ENCODE measurements around the gene TDRD1.

Gene TDRD1

DNA sequence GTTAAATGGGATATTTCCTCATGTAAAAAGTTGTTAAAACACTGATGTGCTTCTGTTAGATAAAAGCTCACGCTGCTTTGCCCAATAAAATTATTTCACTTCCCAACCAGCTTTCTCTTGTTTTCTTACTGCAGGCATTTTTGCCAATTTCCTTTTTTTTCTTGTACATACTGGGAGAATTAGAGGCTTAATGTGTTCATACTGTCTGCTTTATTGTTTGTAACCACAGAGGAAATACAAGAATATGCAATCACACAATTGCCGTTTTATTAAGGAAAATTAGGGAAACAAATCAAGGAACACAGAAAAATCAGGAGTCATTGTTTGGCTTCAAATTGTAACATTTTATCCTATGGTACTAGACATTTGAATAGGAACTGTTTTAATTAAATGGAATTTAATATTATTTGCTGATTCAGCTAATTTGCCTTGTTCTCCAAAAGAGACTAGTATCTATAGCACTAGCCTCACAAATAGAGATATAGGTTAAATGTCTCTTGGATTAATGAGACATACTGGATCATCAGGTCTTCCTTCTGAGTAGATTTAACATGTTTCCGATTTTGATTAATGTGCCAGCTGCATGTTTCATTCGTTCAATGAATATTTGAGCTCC is 53.5 kb downstream of the TDRD1 start:
- no peak for DNase-seq (ENCODE audit: low read depth in 2 of 2)

DNA sequence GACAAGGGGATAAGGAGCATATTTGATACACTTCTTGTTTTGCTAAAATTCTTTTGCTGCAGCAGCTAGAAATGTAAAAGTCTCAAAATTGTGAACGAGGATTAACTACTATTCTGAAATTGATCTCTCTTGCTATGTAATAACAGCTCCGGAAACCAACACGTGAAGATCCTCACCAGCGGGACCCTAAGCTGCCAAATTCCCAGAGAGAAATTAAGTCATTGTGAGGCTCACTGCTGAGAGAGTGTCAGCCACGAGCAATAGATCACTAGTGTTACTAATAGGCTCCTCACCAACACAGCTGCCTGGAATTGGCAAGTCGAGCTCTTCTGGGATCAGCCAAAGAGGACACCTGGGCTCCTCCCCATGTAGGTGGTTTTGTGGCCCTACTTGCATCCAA is 54.3 kb downstream of the TDRD1 start:
- DNase-seq (ENCODE audit: low read depth in 2 of 2): no peak

DNA sequence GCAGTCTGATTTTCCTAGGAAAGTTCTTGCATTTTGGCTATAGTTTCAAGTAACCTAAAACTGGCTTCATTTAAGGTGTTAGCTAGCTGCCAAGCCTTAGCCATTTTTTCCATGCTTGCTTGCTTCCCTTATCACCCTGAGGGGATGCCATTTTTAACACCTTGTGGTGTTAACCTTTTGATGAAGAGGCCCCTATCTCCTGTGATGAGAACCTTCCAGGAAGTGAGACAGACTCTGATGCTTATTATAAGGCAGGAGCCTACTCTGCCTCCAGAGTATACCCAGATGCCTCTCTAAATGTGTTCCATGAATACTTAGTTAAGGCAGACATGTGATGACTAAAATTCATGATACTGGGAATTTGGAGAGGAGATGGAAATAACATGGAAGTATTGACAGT is 55.0 kb downstream of the TDRD1 start:
- DNase-seq (ENCODE audit: low read depth in 2 of 2): no peak

DNA sequence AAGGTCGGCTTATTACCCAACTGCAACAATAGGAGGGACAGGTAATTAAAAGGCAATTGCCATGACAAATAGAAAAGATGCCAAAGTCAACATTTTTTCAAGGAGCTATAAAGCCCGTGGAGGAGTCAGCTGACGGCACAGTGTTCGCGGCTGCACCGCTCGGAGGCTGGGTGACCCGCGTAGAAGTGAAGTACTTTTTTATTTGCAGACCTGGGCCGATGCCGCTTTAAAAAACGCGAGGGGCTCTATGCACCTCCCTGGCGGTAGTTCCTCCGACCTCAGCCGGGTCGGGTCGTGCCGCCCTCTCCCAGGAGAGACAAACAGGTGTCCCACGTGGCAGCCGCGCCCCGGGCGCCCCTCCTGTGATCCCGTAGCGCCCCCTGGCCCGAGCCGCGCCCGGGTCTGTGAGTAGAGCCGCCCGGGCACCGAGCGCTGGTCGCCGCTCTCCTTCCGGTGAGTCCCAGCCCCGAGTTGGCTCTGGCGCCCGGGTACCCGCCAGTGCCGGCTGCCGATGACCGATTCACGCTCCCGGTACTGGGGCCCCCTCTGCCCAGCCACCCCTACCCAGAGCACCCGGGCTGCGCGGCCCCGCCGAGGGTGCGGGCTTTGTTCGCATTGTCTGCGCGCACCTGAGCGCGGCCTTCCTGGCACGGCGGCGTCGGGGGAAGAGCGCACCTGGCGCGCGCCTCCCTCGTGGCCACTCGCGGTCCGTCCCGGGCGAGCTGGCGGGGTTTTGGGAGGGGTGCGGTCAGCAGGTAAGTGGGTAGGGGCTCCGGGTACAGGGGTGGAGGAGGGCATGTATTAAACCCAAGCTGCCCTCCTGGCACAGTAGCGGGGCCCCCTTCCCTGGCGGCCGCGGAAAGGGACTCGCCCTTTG is 60.2 kb downstream of the TDRD1 start, which contains the start of gene VWA2:
TSS of gene VWA2 (plus strand) at position 138 of the 877 bp plus-strand sequence. CDS start 9,460 bp downstream, outside the sequence.
- no peak for DNase-seq (ENCODE audit: low read depth in 2 of 2)

DNA sequence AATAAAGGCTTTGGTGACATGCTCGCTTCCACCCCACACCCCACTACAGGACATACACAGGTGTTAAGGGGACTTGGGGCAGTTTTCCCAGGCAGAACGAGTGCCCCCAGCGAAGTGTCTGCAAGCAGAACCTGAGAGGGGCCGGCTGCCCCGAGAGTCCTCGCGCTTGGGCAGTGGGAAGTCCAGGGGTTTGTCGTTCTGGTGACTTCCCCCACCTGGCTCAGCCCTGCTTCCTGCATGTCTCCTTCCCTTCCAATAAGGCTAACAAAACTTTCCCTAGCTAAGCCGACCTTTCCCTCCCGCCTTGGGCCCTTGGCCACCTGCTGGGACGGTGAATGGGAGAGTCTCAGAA is 60.8 kb downstream of the TDRD1 start:
- no peak for DNase-seq (ENCODE audit: low read depth in 2 of 2)

DNA sequence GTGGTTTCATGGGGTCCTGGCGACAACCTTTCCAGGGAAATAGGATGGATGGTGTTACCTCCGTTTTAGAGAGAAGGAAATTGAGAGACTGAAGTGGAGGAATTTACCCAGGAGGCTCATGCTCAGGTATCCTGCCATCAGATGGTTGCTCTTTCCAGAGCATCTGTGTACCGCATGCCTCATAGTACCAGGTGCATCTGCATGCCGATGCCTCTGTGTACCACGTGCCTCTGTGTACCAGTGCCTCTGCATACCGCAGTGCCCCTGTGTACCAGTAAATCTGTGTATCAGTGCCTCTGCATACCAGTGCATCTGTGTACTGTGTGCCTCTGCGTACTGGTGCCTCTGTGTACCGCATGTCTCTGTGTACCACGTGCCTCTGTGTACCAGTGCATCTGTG is 63.1 kb downstream of the TDRD1 start:
- no peak for DNase-seq (ENCODE audit: low read depth in 2 of 2)

DNA sequence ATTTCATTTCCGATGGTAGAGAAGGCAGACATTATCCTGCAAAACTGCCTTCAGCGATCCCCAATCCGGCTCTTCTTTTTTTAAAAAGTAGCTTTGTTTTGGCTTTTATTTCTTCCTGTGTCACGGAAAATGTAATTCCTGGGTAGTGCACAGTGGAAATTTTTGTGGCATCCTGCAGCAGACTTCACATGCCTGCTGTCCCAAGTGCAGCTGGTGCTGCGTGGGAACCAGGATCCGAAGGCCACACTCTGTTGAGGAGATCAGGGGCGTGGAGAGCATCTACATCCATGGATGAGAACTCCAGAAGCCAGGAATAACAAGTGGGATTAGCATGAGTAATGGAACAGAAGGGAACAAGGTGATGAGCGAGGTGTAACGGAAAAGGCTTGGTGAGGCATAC is 64.5 kb downstream of the TDRD1 start:
- DNase-seq (ENCODE audit: low read depth in 2 of 2): no peak

DNA sequence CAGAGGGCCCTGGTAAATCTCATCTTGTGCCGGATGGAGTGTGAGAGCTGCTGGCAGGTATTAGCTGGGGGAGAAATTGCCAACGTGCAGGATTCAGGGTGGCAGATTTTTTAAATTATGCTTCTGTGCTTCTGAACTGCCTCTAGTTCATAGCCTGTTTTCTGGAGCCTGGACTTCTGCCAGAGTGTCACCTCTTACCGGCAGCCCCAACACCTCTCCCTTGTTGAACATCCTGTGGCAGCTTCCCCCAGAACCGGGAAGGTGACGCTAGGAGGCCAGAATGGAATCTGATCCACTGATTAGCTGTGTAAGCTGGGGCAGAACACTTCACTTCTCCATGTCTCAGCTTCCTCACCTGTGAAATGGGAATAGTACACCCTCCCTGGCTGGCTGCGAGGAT is 65.0 kb downstream of the TDRD1 start:
- DNase-seq (ENCODE audit: low read depth in 2 of 2): no peak

DNA sequence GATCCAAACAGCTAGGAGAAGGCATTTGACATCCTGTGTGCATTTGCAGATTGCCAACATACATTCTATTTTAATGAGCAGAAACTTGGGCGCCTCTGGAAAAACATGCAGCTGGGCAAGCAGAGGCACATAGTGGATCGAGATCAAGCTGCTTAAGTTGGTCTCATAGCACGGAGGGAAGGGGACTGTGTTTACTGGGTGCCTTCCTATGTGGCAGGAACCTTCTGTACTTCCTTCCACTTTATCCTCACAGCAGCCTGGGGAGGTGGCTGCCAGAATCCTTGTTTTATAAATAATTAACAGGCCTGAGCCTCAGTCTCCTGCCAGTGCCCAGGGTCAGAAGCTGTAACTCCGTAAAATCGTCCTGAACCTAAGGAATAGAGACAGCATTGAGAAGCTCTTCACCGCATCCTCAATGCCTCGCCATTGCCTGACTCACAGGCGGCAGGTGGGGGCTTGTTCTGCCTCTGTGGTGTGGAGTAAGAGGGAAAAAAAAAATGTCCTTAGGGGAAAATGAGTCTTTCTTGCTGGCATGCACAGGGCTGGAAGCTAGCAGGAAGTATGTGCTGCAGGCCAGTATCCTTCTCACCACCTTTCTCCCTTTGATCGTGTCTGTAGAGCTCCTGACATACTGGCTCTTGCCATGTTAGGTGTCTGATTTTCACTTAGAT is 66.1 kb downstream of the TDRD1 start:
- DNase-seq (ENCODE audit: low read depth in 2 of 2): no peak

DNA sequence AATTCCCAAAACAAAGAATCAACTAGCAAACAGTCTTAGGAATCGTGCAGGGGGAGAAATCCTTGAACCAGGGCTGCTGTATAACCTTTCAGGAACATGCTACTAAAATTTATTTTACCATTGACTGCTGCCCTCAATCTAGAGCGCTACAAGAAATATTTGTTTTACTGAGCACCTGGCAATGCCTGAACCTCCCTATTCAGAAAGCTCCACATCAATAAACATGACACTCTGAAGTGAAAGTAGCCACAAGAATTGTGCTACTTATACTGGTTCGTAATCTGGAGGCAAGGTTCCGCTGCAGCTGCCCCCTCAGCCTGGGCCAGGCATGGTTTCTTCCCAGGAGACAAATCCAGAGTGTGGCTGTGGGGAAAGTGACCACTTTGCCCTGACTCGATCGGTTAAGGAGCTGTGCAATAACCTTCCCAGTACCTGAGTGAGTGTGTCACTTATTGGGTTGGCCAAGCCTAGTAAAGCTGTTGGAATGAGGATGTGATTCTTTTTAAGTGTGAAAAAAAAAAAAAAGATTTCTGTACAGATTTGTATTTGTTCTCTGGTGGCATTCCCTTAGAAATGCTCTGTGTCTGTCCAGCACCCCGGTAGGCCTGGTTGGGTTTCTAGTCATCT is 67.6 kb downstream of the TDRD1 start:
- no peak for DNase-seq (ENCODE audit: low read depth in 2 of 2)

DNA sequence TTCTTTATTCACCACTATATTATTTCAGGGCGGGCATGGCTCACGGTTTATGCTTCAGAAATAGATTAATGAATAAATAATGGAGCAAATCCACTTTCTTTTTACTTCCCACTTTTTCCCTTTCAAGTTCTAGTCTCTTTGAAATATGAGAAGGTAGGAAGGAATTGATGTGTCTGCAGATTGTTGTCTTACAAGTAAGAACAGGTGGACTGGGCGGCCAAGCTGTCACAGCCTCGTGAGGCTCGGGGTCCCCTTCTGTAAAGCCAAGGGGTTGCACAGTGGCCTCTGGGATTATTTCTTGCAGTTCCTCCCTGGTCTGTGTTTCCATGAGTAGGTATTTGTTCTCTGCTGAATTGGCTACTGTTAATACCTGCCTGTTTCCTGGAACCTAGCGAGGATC is 71.1 kb downstream of the TDRD1 start:
- no peak for DNase-seq (ENCODE audit: low read depth in 2 of 2)

DNA sequence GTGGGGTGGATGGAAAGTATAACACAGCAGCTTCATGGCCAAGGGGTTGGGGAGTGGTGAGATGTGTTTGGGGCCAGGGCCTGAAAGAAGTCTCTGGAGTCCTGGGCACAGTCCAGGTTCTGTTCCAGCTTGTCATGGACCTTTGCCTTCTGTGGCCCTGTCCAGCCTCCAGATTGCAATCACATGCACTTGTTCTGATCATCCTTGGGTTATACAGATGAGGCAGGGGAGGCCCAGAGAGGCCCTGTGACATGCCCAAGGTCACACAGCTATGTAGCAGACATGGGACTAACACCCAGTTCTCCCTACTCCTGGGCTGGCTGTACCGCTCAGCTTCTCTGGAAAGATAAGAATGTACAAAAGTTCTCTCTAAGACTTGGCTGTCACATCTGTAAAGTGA is 71.6 kb downstream of the TDRD1 start:
- DNase-seq (ENCODE audit: low read depth in 2 of 2): no peak

DNA sequence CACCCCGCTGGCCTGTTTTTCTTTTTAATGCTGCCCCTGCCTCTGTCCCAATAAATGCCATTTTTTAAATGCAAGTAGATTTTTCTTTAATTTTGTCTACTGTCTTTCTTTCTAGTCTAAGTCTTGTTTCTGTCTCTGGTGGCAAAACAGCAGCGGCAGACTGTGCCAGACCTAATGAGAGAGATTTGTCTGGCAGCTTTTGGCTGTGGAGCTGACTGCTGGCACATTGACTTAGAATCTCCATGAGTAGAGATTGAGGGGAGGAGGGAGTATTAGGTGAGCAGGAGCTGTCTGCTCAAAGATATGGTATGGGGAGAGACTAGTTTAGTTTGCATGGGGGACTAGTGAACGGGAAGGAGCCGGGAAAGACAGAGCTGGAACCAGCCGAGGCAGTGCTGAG is 72.9 kb downstream of the TDRD1 start:
- DNase-seq (ENCODE audit: low read depth in 2 of 2): no peak

DNA sequence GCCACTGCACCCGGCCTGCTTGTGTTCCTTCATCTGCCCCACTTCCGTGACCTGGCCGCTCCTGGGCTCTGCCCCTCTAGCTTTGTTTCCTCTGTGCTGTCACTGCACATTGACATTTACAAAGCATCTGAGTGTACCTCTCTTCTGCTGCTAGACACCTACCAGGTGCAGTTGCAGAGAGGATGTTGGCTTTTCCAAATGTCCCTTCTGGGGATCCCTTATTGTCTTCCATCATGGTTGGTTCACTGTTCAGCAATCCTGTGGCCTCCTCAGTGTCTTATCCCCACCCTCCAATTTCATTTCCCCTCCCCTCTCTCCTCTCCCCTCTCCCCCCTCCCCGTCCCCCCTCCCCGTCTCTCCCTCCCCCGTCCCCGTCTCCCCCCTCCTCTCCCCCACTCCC is 73.7 kb downstream of the TDRD1 start:
- no peak for DNase-seq (ENCODE audit: low read depth in 2 of 2)

DNA sequence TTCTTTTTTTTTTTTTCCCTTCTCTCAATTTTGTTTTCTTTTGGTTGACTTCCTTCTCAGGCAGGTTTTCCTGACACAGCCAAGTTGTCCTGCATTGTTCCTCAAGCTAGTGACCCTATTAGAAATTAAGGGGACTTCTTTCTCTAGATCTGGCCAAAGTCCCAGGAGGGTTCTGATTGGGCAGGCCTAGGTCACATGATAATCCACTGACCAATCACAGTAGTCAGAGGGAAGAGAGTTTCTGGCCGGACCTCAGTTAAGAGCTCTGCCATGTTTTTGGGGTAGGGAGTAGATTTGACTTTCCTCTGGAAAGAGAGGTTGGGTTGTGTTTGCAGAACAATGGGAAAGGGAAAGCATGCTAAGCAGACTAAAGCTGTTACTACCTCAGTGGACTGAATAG is 76.1 kb downstream of the TDRD1 start:
- no peak for DNase-seq (ENCODE audit: low read depth in 2 of 2)

DNA sequence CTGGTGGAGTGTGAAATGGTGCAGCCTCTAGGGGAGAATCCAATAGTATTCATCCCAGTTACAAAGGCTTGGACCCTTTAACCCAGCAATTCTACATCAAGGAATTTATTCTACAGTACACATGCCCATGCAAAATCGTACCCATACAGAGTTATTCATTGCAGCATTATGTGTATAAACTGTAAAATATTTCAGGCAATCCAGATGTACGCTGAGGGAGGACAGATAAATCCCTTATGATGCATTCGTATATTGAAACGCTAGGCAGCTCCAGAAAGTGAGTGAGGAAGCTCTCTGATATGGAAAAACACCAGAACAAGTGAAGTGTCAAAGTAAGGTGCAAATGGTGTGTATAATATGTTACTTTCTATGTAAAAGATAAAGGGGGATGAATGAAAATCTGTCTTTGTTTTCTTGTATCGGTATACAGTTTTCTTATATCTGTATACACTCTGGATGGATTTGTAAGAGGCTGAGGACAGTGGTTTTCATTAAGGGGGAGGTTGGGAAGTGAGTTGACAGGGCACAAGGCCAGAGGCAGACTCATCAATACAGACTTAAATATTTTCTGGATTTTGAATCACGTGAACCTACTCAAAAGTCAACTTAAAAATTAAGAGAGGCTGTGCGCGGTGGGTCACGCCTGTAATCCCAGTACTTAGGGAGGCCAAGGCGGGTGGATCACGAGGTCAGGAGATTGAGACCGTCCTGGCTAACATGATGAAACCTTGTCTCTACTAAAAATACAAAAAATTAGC is 77.0 kb downstream of the TDRD1 start:
- DNase-seq (ENCODE audit: low read depth in 2 of 2): no peak

DNA sequence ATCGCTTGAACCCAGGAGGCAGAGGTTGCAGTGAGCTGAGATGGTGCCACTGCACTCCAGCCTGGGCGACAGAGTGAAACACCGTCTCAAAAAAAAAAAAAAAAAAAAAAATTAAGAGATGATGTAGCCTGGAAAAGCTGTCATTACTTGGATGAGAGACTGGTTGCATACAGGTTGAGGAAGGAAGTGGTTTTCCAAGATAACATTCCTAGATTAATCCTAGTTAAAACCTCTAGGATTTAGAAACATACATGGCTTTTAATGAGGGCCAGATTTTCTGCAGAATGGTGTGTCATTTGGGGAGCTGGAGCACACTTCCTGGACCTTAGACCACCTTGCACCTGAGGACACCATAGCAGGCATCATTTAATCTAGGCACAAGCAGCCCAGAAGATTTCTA is 77.7 kb downstream of the TDRD1 start:
- no peak for DNase-seq (ENCODE audit: low read depth in 2 of 2)

DNA sequence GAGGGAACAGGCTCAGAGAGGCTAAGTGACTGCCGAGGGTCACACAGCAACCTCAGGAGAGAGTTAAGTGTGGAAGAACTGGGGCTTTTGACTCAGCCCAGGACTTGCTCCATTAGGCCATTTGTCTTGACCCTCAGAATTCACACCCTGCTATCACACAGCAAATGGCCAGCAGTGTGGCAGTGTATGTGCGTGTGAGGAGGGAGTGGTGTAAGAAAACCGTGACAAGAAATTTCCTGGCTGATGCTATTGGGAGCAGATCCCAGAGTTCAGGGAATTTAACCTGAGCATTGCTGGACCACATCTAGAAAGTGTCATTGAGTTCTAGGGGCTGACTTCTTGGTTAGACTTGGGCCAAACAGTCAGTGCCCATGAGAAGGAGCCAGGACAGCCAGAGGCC is 78.3 kb downstream of the TDRD1 start:
- no peak for DNase-seq (ENCODE audit: low read depth in 2 of 2)

DNA sequence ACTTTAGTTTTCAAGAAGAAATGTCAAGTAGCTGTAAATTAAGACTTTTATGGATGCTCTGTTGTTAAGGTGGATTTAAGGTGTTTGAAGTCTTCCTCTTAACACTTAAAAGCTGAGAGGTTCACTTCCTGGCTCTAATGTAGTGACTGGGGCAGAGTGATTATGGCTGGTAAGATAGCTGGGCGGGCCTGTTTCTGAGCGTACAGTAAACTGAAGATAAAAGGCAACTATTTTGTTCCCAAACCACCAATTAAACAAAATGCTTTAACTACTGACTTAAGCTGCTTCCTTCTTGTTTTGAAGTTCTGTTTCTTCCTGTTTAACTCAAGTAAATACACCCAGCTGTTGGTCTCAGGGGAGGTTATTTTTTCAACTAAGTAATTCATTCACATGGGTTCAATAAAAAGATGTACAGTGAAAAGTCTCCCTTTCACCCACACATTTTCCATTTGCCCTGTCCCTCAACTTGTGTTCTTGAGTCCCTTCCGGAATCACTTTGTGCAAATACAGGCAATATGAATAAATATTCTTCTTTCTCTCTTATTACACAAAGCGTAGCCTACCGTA is 79.2 kb downstream of the TDRD1 start:
- DNase-seq (ENCODE audit: low read depth in 2 of 2): no peak

DNA sequence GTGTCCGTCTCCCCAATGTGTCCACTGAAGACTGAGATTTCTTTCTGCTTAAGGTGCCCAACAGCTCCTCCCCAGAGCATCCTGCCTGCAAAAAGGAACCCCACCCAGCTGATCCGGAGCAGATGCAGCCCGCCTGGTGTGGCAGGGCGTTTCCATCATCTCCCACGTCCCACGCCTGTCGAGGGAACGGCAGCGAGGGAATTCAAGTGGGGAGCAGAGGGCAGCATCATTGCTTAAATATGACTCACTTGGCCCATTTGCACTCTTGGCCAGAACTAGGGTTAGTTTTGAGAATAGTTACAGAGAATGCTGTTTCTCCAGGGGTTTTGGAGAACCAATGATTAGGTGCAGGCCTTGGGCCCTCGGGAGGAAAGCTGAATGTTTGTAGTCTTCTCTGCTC is 80.7 kb downstream of the TDRD1 start:
- no peak for DNase-seq (ENCODE audit: low read depth in 2 of 2)

DNA sequence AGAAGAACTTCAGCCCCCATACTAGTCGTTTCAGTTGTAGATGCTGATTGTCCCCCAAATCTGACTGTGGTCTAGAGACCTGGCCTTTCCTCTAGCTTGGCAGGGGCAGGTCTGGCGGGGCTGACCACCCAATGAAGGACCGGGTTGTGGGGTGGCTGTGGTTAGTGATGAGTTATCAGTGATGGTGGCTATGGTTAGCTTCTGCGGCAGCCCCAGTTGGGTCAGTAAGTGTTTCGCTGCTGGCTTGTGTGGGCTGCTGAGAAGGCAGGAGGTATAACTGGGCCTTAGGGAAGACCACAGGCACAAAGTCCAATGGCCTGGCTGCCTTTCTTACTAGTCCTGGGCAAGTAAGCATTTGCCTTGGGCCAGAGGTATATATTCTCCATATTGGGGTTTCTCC is 81.2 kb downstream of the TDRD1 start:
- DNase-seq (ENCODE audit: low read depth in 2 of 2): no peak
